Left lobe of liver (tissue), 2 donors: ENCODE data around the gene PANX3. TPM values are rescaled to one million over a fixed set of nuclear protein-coding genes. Genes with fewer than 3 reads are reported as not detected.

Experiments
- ATAC-seq: fragments of 200-7000 bp; cut with Tn5 transposase; one replicate; pipeline ENCODE4 v1.9.1; 2020; ENCODE audit warnings: mild to moderate bottlenecking, moderate library complexity
- DNase-seq: peaks from one replicate; pipeline ENCODE4 v3.0.0-alpha.2; 2020; ENCODE audit warnings: low spot score
- total RNA-seq: library from RNA; stranded (reverse); gene quantifications from one replicate; pipeline ENCODE4 v1.2.1, GENCODE V29; 2021
- donor health status: DM: no; HTN: no; CAD: no; lungs with moderate emphysema.
- donor health status: DM: no; HTN: yes; CAD: no.

PANX3 gene
- total RNA-seq, 1 donor from 2014 or later: not detected

DNA sequence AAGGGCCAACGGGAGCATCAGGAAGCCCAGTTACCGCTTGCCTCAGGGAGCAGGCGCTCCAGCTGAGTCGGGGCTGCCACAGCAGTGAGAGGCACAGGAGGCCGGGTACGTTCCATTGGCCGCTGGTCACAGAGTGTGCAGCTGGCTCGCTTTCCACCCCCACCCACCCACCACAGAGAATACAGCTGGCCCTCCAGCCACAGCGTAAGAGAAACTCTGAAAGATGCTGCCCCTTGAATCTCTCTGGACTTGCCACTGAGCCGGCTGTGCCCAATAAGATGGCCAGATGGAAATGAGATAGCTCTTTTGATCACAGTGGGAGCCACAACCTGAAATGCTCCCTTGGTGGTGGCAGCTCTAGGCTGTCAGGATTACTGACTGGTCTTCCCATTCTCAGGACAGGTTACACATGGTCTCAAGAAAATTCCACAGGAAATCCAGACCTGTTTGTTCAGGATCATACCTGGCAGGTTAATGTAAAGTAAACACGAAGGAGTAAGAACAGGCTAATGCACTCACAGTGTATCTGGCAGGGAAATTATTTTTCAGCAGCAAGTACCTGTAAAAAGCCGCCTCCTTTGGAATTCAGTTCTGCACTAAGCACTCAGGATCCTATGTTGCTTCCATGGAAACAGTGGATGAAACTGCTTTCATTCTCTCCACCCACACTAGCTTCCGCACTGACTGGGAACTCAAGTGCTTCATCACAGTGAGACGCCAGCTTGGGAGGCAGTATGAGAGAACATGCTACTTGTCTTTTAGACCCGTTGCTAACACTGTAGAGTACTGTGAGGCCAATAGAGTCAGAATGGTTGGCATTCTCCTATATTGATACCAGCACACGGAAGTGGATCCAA, 45.8 kb downstream of the PANX3 start:
- ATAC-seq (no peak), DNase-seq (no peak)

- DNase-seq (no peak), ATAC-seq (no peak)
These were observed 46.7 kb downstream of the PANX3 start for GRCh38 chr11:124657904-124658303.

DNA sequence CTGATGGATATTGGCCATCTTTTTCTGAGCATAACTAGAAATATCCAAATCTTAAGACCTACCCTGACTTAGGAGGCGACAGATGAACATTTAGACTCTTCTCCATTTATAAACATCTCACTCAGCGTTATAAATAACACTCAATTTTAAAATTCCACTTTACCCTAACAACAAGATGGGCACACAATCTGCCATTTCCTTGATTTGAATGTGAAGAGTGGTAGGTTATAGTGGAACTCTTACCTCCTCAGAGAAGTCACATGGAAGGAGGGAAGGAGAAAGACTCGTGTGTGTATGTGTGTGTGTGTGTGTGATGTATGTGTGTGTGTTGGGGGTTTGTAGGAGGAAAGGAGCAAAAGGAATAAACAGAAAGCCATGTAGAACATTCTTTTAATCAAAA, 47.3 kb downstream of the PANX3 start:
- ATAC-seq (no peak), DNase-seq (no peak)

- ATAC-seq (no peak), DNase-seq (no peak)
These were observed 47.8 kb downstream of the PANX3 start for GRCh38 chr11:124658986-124659385.

- DNase-seq (no peak), ATAC-seq (no peak)
These were observed 50.3 kb downstream of the PANX3 start for GRCh38 chr11:124661553-124661952.

DNA sequence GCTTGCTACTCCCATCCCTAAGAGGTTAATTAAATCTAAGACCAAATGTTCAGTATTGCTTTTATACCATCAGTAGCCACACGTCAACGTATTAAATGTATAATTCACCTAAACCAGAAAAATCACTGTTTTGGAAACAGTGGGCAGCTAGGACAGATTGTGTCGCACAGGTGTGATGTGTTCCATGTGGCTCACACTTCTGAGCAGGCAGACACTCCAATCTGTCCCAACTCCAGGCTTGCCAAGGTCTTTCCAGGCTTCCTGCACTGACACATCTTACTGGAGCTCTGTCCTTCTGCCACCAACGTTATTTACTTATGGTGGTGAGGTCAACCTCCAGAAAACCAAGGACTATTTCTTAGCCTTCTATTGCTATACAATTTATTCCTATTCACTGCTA, 50.9 kb downstream of the PANX3 start:
- no peak for ATAC-seq
- no peak for DNase-seq

DNA sequence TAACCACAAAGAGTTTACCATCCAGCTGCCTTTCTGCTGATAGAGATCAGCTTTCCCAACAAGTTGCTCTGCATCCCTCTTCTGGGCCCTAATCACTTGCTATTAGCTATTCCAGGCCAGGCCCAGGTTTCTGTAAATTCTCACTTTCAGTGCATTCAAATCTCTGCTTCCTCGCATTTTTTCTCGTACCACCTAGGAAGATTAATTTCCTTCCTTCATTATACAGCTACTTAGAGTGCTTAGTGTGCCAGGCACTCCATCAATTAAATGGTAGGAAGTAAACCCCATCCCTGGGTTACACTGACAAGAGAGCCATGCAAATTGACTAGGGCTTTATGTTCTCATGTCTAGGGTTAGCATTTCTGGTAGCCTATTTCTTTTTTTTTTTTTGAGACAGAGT, 52.6 kb downstream of the PANX3 start:
- ATAC-seq (no peak), DNase-seq (no peak)

- no peak for ATAC-seq
These were observed 56.4 kb downstream of the PANX3 start for GRCh38 chr11:124667601-124668000.

DNA sequence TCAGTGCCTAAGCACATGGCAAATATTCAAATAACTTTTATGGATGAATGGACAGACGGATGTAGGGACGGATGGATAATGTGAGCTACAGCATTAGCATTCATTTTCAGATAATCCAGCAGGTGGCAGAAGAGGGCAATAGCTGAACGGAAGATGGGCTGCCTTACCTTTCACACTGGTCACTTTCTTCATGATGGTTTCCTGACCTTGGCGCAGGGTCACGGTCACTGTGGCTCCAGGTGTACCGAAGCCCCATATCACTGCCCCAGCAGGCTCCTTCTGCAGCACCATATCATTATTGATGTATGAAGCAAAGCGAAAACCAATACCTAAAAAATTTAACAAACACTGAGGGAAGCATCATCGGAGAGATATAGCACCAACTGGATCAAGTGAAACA, 58.0 kb downstream of the PANX3 start:
- ATAC-seq (peak; percentile 63), DNase-seq (peak; percentile 48)

More at GRCh38 chr11:124667601-124668000, 56.4 kb downstream of the PANX3 start:
- DNase-seq: no peak

Other genes with a start within 250 kb of the PANX3 start
- gene OR8B2, start 226.9 kb upstream of the PANX3 start, total RNA-seq: not detected
- gene OR8B3, start 212.4 kb upstream of the PANX3 start, total RNA-seq: not detected
- not detected for gene OR8B4, start 186.6 kb upstream of the PANX3 start, total RNA-seq
- not detected for gene OR8B8, start 165.7 kb upstream of the PANX3 start, total RNA-seq
- gene OR8B12, start 67.8 kb upstream of the PANX3 start, total RNA-seq: not detected
- not detected for gene OR8A1, start 41.4 kb upstream of the PANX3 start, total RNA-seq
- 23.3 TPM for gene TBRG1, start 11.4 kb downstream of the PANX3 start, total RNA-seq
- 34.4 TPM for gene SIAE, start 62.3 kb downstream of the PANX3 start, total RNA-seq
- 0.86 TPM for gene SPA17, start 62.5 kb downstream of the PANX3 start, total RNA-seq
- gene NRGN, start 128.5 kb downstream of the PANX3 start, total RNA-seq: 1.4 TPM
- gene VSIG2, start 140.8 kb downstream of the PANX3 start, total RNA-seq: 1.3 TPM
- 10.5 TPM for gene ESAM, start 150.9 kb downstream of the PANX3 start, total RNA-seq
- gene MSANTD2, start 189.0 kb downstream of the PANX3 start, total RNA-seq: 4.9 TPM